Fibroblast of skin of abdomen (primary cell): ENCODE data around the gene PRLH. TPM values are rescaled to one million over a fixed set of nuclear protein-coding genes. Genes with fewer than 3 reads are reported as not detected.

Source experiments
- DNase-seq: peaks from one replicate; pipeline ENCODE4 v3.0.0-alpha.2; 2013
- polyA plus RNA-seq, 2 experiments: library from polyadenylated mRNA; unstranded; fragments of 120-200 nt; gene quantifications; one replicate each; pipeline ENCODE4 v1.2.1, GENCODE V29; 2013; ENCODE audit not compliant: insufficient read length in 2 of 2

The PRLH gene, protein sequence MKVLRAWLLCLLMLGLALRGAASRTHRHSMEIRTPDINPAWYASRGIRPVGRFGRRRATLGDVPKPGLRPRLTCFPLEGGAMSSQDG
- not detected for polyA plus RNA-seq (2013, experiment 1 of 2; ENCODE audit: insufficient read length)
- polyA plus RNA-seq (2013, experiment 2 of 2; ENCODE audit: insufficient read length): not detected

DNA sequence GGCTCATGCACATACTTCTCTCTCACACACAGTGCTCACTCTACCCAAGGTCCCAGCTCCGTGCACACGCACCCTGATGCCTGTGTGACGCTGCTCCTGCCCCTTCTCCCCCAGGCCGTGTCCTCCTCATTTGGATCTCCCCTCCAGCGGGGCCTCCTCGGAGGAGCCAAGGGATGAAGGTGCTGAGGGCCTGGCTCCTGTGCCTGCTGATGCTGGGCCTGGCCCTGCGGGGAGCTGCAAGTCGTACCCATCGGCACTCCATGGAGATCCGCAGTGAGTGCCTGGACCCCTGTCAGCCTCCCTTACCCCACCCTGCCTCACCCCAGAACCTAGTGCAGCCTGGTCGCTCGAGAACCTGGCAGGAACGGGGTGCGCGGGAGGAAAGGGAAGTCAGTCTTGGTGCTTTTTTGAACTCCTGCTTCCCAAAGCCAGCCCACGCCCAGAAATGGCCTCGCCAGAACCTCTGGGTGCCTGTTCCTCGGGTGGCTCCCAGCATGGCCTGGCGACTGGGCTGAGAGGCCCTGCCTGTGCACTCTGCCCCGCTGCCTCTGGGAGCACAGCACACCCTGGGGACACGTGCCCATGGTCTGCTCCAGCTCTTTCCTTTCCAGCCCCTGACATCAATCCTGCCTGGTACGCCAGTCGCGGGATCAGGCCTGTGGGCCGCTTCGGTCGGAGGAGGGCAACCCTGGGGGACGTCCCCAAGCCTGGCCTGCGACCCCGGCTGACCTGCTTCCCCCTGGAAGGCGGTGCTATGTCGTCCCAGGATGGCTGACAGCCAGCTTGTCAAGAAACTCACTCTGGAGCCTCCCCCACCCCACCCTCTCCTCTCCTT is at the start of gene PRLH:
TSS of gene PRLH (plus strand) at position 174 of the 835 bp plus-strand sequence. CDS start at position 174, 0 bp downstream.
- no peak for DNase-seq

DNA sequence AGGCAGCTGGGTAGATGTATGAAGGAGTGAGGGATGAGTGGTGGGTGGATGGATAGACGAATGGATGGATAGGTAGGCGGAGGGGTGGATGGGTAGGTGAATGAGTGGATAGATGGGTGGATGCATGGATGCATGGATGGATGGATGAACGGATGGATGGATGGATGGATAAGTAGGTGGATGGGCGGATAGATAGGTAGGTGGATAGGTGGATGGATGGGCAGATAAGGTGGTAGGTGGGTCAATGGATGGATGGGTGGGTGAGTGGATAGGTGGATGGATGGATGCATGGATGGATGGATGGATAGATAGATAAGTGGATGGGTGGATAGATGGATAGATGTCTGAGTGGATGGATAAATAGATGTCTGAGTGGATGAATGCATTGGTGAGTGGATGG is 49.2 kb upstream of the PRLH start:
- no peak for DNase-seq

DNA sequence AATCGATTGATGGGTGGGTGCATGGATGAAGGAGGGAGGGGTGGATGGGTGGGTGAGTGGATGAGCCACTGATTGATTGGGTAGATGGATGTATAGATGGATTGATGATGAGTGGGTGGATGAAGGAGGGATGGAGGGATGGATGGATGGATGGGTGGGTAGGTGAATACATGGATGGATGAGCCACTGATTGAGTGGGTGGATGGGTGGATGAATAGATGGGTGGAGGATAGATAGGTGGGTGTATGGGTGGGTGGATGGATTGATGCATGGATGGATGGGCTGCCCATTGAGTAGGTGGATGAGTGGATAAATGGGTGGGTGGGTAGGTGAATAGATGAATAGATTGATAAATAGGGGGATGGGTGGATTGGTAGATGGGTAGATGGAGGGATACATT is 48.4 kb upstream of the PRLH start:
- DNase-seq: no peak

DNA sequence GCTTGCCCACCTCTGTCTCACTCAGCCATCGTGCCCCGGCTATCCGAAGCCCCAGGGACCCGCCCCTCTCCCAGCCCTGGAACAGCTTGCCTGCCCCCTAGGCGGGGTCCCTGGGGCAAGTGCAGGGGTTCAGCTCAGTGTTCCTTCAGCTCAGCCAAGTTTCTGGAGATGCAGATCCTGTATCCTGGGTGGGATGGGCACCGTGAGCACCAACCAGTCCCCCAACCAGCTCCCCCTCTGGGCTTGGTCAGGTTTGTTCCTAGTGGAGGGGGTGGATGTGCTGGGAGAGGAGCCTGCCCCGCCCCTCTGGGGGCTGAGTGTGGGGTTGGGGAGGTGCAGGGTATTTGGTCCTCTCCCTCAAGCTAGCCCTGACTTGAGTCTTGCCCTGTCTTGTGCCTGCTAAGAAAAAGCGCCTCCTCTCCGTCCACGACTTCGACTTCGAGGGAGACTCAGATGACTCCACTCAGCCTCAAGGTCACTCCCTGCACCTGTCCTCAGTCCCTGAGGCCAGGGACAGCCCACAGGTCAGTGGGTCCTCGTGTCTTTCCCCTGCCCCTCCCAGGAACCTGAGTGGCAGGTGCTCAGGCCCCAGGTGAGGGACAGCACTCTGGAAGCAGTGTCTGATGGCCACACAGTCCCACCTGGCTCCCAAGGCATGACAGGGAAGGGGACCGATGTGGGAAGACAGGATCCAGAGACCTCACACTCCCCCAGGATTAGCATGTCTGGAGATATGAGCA is 46.7 kb upstream of the PRLH start:
- DNase-seq: no peak

DNA sequence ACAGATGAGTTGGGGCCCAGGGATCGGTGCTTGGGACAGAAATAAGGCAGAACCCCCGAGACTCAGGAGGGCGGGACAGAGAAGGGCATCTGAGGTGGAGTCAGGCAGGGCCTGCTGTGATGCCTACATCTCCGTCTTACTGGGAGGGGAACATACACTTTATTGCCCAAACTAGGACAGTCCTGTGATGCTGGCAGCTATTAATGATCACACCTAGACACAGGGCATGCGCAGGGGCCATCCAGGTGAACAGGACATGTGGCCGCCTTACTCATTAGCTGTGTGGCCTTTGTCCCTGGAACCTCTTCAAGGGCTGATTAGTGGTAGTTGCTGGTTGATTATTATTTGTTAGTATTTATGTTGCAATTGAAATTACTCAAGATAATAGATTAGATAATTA is 46.1 kb upstream of the PRLH start:
- DNase-seq: no peak

DNA sequence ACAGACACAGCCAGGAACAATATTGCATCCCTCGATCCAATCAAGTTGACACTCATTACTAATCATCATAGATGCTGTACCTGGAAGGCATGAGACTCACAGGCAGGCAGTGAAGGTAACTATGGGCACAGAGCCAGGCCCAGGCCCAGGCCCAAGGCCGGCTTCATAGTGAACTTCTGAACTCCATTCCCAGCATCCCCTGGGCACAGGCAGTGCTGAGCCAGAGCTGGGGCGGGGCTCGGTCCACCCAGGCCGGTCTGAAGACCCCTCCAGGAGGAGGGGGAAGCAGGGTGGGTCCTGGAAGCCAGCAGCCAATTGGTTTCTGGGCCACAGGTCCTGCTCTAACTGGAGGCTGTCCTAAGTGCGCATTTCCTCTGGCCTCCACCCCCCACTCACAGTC is 41.7 kb upstream of the PRLH start:
- no peak for DNase-seq

DNA sequence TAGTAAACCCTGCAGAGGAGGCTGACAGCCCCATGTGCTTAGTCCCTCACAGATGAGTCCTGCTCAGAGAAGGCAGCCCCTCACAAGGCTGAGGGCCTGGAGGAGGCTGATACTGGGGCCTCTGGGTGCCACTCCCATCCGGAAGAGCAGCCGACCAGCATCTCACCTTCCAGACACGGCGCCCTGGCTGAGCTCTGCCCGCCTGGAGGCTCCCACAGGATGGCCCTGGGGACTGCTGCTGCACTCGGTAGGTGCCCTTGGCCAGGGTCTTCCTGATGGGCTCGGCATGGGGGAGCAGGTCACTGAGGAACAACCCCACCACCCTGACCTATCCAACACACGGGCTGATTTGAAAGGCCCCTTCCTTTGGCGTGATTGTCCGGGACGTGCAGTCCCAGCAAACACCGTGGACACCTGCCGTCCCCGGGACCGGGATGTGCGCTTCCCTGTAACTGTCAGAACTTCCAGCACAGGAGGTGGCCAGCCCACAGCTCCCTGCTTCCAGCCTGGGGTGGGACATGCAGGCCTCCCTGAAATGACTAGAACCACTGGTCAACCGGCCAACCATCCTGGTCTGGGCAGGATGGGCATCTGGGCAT is 40.7 kb upstream of the PRLH start:
- no peak for DNase-seq

DNA sequence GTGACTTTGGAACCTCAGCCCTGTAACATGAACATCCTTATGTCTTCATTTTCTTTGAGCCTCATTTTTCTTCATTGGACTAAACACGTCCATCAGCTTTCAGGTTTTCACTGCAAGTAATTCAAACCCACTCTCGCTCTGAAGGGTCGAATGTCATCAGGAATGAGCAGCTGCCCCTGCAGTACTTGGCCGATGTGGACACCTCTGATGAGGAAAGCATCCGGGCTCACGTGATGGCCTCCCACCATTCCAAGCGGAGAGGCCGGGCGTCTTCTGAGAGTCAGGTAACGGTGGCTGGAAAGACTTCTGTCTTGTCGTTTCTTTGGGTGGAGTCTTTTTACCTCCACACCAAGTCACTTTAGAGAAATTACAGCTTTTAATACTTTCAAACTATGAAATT is 39.1 kb upstream of the PRLH start:
- no peak for DNase-seq

DNA sequence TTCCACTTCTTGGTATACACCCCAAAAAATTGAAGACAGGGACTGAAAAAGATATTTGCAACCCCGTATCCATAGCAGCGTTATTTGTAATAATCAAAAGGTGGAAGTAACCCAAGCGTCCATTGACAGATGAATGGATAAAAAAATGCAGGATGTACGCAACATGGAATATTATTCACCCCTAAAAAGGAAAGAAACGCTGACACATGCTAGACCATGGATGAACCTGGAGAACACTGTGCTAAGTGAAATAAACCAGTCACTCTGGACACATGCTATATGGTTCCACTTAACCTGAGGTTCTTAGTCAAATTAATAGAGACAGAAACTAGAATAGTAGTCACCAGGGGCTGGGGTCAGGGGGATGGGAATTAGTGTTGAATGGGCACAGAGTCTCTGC is 38.6 kb upstream of the PRLH start:
- no peak for DNase-seq

DNA sequence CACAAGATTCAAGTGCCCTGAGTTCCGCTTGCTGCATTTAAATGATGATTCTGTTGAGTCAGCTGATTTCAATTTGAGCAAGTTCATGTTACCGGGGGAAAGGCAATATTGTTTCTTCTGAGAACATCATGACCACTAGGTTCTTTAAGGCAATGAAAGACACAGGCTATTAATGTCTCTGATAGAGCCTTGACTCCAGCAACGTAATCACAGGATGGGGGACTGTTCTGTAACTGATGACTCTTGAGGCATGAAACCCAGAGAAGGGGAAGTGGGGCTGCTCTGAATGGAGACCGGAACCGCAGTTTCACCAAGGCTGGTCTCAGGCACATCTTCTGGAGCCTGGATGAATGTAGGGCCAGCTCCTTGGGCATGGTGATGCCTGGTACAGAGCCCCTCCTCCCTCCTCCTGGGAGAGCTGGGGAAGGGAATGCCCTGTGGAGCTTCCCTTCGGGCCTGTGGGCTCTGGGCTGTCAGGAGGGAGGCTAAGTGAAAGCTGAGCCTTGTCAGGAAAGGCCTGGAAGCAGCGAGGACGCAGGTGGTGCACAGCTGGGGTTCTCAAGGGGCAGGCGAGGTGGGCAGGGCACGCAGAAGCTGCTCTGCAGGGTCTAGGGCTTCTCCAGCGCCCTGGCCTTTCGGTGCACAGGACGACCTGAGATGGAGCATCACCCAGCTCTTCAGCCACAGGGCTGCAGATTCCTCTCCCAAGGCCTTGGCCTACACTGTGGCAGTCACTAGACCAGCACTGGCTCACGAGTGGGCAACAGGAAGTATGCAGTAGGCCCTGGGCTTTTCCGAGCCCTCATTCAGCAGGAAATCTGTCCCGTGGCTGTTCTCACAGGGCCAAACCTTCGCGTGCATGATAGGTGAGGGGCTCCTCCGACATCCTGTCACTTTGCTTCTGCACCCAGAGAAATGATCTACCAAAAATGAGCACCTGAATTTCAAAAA is 36.6 kb upstream of the PRLH start:
- no peak for DNase-seq

DNA sequence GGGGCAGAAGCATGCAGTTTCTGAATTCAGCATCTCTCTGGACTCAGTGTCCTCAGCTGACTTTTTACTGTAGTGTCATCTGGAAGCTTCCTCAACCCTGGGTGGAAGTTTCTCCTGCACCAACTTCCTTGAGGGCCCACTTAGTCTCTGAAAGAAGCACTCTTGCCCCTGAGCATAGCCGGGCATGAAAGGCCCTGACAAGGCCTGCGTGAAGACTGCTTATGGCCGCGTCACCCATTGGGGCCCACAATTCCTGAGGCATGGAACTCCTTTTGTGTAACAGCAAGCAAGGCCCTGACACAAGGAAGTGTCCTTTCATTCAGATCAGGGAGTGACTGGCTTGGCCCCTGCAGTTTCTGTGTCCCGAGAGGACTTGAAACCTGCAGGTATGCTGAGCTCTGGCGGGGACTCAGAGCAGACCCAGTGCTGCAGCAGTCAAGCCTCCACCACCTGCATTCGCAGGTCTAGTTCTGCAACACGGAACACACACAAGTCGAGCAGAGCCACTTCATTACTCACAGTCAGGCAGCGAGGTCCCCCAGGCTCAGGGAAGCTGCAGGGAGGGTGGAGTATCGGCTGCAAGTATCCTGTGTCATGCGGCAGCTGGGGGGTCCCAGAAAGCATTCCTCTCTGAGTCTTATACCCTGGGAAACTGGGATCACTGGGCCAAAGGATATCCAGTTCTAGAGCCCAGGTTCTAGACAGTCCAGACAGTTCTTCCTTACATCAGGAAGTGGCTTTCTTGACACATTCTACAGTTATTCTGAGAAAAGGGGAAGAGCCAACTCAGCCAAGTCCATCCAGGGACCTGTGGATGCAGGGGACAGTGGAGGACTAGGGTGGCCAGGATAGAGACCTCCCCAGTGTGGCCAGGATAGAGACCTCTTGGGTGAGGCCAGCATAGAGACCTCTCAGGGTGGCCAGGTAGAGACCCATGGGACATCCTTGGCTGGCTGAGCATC is 35.6 kb upstream of the PRLH start:
- peak; percentile 13 for DNase-seq

DNA sequence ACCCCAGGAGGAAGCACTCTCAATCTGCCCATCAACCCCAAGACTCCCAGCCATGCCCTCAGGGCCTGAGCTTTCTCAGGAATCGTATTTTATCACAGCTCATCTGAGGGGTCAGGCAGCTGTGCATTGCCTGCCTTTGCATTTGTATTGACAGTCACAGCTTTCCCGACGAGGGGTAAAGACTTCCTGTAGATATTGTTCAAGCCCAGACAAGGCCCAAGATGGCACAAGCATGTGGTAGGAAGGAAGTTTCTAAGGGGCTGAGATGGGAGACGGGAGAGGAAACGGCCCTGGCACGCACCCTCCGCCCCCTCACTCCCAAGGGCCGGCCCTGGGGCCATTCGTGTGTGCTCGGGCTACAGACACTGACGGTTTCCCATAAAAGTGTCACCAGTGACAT is 34.2 kb upstream of the PRLH start:
- DNase-seq: no peak

DNA sequence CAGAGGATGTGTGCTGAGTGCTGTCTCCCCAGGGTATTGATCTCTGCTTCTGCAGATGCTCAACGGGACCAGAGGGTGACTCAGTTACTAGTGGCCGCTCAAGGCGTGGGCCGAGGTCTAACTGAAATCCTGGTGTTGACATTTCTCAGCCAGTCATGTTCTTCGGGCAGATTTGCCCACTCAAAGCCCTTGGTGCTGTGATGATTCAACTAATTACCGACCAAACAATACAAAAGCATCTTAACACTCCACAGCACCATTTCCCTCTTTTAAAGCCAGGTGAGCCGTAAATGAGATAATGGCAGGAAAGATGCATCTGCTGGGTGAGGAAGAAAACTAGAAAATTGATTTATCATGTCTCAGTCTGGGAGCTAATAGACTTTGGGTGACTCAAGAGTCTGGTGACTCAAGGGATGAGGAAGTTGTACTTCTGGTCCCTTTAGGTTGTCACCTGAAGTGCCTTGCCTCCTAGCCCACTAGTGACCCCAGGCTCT is 32.7 kb upstream of the PRLH start:
- DNase-seq: peak; percentile 9

DNA sequence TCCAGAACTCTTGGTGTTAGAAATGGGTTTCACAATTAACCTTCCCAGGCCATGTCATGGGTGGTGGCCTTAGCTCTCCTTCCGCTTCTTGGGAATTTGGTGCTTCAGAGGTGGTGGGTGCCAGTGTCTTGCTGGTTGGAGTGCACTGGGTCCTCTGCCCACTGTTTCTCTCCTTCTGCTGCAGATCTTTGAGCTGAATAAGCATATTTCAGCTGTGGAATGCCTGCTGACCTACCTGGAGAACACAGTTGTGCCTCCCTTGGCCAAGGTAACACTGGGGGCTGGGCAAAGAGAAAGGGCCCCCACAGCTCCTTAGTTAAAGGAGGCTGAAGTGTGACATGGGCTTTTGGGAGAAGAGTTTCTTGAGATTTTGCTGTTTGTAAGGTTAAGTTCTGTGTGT is 32.0 kb upstream of the PRLH start:
- no peak for DNase-seq

DNA sequence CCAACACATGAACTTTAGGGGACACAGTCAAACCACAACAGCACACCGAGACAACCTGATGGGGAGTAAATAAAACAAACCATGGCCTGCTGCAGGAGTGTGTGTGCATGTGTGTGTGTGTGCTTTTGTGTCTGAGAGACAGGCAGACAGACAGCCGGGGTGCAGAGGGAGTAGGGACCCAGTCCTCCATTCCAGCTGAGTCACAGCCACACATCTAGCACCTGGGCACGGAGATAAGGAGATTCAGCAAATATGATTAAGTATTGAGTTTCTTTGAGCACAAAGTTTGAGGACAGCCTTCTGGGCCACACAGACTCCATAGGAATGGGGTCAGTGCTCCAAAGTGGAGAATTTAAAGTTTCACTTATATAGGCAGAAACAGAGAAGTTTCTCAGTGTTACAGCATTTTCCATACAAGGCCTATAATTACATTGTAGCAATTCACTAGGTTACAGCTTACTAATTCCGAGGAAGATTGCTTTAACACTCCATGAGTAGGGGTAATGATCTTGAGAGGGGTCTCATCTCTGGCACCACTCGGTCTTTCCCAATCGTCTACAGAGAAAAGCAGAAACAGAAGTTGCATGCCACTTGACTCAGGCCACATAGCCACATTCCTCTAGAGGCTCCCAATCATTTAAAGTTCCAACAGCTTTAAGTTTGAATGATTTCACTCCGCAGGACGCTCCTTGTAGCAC is 30.8 kb upstream of the PRLH start:
- DNase-seq: no peak

DNA sequence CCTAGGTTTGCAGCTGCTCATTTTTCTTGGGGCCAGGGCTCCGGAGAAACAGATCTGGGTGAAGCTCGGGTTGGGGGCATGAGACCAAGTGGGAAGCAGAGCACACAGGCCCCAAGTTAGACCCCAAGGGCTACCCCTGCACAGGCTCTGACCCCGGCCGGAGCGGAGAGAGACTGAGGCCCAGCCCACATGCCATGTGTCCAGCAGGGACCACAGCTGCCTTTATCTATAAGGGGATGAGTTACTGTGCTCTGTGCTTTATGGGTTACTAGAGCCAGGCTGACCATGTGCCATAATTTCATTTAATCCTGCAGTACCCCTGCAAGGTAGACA is 30.3 kb upstream of the PRLH start:
- DNase-seq: no peak

DNA sequence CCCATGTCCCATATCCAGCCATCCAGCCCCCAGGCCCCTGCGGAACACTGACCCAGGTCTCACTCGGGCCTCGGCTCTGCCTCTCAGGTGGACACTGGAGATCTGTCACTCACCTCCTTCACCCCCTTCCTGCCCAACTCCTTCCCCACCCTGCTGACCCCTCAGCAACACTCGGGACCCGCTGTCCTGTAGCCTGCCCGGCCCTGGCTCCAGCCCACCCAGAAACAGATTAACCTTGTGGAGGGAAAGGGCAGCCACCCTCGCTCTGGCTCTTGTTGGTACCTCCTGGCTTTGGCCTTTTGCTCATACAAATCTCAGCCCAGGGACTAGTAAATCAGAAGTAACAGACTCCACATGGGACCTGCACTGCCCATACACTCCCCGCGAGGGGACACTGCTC is 29.8 kb upstream of the PRLH start:
- DNase-seq: no peak

DNA sequence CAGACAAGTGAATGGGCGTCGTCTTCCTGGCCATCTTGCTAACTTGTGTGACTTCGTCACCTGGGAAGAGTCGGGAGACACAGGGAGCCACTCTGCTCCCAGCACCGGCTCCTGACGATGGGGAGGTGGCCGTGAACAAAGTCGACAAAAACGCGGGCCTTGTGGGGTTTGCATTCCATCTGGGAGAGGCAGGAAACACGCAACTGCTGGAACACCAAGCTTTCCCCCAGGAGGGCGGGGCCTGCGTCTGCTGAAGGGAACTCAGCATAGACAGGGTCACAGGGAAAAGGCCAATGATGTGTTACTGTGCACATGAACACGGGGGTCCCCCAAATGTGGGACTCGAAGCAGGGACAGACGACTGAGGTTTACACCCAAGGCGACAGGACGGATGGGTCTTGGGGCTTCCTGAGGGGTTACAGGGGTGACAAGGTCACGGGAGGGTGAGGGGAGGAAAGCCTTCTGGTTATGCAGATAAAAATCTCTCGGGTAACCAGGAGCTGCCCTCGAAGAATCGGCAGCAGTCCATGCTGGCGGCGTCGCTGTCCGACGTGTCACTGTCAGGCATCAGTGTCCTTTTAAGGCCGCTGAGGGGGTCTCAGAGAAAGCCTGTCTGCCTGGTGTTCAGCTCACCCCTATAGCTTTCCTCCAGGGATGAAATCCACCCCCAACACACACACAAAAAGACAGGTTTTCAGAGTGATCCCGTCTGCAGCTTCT is 28.2 kb upstream of the PRLH start:
- peak; percentile 6 for DNase-seq

DNA sequence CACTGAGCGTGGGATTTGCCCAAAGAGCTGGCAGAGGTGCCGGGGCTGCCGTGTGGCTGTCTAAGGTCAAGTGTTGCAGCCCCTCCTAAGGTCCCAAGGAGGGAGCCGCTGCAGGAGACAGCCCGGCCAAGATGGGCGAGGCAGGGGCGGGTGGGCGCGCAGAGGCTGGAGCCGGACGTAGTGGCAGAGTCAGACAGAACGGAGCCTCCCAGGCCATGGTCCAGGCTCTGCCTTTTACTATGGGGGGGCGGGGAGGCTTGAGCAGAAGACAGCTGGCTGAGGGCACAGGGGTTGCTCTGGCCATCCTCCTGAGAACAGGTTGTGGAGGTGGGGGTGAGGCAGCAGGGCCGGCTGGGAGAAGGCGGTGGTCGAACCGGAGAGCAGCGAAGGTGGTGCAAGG is 27.5 kb upstream of the PRLH start:
- no peak for DNase-seq

DNA sequence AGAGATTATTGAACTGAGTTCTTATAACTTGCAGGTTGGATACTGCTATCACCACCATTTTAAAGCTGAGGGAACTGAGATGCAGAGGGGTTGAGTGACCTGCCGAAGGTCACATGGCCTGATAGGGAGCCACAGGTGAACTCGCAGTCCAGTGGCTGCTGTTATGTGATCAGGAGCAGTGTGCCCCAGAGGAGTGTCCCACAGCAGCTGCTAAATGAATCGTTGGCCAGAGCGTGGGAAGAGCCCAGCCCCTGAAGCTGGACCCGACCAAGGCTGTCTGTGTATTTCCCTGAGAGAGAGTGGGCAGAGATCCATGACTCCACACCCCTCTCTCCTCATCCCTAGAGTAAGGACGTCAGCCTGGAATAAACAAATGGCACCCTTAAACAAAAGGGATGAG is 26.7 kb upstream of the PRLH start:
- DNase-seq: no peak
